CMK (cell line): Measurements from ENCODE around the gene KRT7.
"Not testable (repeated sequence)": the region's sequence is repeated elsewhere in the genome, so short reads cannot be mapped to it uniquely, and the experiment has no call there.

Experiments used
- DNase-seq: peaks from one replicate; pipeline ENCODE4 v3.0.0-alpha.2; 2010; ENCODE audit warnings: low read depth

The KRT7 gene

DNA sequence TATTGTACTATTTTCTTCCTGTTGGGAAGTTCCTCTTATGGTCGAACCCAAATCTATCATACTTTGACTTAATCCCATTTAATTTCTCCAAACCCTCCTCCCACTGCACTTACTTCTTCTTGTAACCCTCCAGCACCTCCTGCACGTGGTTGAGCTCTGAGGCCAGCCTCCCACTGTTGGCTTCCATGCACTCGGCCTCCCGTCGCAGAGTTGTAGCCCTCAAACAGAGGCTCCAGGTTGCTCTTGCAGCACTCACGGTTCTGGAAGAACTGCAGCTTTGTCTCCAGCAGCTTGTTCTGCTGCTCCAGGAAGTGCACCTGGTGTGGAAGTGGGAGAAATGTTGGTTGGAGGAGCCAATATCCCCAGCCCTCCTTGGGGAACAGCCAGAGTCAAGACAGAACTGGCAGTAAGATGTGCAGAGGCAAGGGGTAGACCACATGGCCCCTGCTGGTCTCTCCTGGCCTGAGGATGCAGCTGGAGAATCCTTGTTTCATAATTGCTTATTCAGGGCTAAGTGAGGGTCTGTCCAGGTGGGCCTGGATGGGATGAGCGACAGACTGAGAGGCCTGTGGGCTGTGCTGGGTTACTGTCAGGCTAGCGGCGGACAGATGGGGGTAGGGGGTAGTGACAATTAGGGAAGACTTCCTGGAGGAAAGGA lies 23.0 kb downstream of the KRT7 start:
- DNase-seq = no peak

DNA sequence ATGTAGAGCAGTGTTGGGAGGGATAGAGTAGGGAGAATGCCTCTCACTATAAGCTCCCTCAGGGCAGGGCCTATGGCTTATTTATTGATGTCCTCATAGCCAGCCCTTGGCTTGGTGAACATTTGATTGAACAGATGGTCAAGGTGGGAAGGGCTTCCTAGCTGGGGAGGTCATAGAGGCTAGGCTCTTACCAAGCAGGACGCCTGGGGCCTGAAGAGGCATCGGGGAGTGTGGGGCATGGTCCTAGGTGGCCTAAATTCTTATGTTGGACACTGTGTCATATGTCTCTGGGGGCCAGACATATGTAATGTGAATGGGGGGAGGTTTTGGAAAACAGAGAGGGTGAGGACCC lies 23.5 kb downstream of the KRT7 start:
- no peak for DNase-seq

DNA sequence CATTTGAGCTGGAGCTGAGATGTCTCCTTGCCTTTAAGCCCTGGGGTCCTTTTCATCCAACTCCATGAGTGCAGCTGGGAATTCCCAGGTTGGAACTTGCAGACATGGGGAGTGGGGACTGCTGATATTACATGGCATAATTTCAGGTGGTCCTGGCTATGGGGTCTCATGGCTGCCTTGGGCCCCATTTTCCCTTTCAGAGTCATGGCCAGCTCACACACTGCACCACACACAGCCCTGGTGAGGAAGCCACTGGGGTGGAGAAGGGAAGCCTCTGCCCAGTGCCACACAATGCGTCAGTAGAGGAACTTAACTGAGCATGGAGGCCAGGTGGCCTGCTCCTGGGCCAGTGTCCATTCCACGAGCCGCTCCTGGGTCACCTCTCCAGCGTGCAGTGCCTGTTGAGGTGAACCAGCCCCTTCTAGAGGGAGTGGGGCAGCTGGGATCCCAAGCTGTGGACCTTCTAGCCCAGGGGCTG lies 24.1 kb downstream of the KRT7 start:
- DNase-seq = no peak

DNA sequence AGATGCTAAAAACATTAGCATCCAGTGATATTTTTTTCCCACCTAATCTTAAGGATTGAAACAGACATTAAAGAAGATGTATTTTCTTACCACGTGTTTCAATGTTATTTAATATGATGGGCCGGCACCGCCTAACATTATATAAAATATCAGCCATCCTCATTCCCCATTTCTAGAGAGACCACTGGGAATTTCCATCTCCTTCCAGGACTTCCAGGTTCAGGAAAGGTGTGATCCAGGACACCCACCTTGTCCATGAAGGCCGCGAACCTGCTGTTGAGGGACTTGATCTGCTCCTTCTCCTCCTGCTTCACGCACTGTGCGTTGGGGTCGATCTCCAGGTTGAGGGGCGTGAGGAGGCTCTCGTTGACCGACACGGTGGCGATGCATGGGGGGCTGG lies 24.9 kb downstream of the KRT7 start:
- DNase-seq = not testable (repeated sequence)

DNA sequence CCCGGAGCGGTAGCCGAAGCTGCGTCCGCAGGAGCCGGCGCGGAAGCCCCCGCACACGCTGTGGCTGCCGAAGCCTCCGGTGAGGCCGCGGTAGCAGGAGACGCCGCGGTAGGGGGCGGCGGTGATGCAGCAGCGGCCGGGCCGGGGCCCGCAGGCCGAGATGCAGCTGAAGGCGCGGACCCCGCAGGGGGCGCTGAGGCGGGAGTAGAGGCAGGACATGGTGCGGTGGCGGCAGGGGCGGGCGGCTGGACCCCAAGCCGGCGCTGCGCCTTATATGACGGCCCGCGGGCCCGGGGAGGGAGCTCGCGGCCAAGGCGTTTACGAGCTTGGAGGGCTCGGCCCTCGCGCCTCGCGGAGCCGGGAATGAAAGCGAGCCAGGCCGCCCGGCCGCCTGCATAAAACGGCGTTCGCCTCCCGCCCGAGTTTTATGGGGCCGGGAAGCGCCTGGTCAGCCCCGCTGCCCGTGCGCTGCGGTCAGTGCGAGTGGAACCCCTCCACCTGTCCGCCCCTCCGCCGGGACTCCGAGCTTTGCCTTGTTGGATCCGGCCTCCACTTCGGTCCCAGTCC lies 25.4 kb downstream of the KRT7 start:
- DNase-seq = no peak

DNA sequence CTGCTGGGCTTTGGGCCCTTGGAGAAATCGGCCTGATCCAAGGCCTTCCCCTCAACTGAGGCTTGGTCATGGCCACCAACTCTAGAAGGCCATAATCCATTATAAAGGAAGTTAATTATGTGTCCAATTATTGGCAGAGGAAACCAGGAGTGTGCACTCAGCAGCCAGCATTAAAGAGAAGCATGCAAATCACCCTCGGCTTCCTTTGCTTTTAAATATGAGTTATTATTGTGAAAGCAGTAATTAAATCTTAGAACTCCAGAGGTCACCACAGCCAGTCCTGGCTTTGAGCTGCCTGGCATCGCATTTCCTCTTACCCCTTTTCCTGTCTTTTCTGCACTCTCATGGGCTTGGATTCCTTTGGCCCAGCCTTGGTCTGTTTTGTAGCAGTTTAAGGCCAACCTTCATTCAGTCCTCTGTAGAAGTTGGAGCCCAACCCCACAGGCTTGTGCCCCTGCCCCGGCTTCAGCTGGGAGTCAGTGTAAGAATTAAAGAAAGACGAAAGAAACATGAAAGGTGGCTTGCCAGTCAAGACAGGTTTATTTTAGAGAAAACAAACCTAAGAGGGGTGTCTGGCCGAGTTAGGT lies 26.7 kb downstream of the KRT7 start:
- DNase-seq = no peak

DNA sequence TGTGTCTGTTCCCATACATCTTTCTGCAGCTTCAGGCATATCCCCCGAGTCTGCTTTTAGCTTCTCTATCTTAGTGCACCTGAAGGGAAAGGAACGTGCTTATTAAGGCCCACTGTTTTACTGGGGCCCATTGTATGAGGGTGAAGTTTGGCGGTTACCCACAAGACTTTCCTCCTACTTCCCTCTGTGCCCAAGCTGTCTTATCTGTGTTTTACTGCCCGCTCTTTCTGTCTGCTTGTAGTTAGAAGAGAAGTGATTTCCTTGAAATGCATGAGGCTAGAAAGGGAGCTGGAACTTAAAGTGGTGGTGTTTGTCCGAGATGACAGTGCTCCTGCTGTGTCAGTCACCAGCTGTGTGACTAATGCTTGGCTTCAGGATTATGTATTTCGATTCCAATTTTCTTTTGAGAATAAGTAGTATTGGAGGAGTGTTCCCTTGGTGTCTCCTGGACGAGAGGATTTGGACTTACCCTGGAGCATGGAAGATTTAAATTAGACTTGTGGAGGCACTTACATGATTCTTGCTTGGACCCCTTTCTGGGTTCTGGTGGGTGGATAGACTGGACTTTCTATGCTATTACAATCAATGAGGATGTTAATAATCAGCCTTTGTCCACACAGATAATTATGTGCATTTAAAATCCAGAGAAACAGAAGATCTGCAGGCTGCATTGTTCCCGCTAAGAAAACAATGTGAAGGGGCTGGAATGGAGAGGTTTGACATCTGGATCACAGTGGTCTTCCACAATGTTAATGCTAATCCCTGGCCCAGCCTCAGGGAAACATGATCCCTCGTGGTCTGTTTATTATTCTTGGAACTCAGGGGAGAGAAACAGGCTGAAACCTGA lies 27.5 kb downstream of the KRT7 start:
- DNase-seq = peak; percentile 41

DNA sequence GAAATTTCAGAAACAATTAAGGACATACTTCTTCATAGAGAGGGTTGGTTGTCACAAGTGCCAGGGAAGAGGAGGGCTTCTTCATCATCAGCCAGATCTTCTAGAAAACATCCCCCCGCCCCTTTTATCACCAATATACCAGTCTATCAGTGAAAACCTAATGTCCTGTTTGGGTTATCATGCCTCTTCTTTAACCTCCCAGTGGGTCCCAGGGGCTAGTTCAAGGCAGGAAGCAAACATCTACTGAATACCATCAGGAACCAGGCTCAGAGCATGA lies 28.1 kb downstream of the KRT7 start:
- no peak for DNase-seq

DNA sequence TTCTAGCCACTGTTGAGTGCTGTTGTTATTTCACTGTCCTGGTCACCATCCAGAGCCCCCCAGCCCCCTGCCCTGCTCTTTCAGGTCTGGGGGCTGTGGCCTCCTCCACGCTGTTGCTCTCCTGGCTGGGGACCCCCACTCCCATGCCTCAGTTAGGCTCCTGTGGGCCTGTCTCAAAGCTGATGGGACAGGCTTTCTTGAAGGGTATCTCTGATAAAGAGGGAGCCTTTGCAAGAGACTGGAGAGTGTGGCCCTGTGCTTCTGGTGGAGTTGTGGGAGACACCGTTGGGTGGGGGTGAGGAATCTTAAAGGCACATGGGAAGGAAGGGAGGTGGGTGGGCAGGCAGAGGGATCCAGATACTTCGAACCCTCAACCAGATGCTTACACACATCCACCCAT lies 29.2 kb downstream of the KRT7 start:
- DNase-seq = no peak

DNA sequence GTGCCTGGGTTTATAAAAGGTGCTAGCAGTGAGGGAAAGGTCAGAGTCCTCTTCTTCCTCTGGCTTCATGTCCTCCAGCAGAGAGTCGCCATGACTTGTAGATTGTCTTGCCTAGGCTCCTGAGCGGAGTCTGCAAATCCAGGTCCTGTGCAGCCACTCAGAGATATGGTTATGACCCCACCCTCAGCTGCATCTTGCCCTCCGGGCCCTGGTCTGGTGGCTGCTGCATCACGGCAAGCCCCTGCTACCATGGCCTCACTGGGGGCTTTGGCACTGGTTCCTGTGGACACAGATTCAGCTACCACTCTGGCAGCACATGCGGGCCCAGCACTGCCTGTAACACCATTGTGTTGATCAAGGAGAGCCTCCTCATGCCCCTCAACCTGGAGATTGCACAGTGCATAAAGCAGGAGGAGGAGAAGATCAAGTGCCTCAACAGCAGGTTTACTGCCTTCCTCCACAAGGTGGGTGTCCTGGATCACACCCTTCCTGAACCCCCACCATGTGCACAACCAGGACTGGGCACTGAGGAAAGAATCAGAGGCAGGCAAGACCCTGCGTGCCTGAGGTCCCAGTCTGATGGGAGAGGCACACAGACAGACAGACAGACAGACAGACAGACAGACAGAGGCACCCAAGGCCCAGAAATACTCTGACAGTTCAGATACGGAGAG lies 30.9 kb downstream of the KRT7 start:
- no peak for DNase-seq

DNA sequence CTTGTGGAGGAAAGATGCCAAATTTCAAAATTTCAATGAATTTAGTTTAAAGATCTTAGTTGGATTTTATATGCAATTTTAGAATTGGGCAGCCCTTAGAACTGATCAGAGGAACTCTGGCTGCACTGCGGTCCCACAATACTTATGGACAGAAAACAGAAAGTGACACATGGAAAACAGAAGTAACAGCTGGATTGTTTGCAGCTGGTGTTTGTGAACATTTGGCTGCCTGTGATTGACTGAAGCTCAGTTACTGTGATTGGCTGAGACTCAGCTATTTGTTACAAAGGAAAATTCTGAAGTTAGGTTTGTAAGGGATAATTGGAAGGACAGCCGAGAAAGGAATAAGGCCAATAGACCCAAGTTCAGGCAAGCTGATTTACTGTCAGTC lies 31.4 kb downstream of the KRT7 start:
- DNase-seq = no peak

DNA sequence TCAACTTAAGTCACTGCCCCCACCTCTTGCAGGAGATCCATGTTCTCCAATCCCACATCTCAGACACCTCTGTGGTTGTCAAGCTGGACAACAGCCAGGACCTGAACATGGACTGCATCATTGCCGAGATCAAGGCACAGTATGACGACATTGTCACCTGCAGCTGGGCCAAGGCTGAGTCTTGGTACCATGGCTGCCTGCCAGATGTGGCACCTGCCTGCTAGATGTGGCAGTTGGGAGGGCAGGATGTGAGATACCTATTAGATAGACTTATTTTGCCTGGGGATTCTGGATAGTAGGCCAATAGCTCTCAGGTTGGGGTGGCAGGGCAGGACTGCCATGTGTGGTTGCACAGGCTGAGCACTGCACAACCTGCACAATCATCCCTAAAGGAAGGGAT lies 33.5 kb downstream of the KRT7 start:
- no peak for DNase-seq

DNA sequence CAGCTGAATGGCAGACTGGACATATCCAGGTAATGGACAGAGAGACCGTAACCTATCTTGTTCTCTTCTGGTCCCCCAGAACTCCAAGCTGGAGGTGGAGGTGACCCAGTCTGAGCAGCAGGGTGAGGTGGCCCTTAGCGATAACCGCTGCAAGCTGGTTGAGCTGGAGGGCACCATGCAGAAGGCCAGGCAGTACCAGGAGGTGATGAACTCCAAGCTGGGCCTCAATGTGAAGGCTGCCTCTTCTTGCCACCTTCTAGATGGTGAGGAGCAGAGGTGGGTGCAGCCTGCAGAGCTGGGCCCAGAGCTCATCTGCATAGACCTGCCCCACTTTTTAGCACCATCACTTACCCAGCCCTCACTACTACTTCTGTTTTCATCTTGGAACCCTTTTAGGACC lies 34.2 kb downstream of the KRT7 start:
- DNase-seq = no peak

DNA sequence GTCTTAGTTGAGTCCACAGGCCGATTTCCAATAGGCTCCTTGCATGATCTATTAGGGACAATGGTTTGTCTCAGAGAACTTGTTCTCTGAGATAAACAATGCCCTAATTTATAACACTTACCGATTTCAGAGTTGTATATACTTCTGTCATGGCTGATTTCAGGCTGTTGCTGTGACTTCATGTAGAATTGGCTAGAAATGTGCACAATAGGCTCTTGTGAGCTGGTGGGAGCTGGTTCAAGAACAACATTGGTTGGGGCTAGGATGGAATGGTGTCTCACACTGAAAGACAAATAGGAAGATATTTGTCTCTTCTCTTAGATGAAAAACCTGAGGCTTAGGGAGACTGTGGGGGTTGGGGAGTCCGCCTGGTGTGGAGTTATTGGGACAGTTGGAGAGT lies 34.7 kb downstream of the KRT7 start:
- no peak for DNase-seq

DNA sequence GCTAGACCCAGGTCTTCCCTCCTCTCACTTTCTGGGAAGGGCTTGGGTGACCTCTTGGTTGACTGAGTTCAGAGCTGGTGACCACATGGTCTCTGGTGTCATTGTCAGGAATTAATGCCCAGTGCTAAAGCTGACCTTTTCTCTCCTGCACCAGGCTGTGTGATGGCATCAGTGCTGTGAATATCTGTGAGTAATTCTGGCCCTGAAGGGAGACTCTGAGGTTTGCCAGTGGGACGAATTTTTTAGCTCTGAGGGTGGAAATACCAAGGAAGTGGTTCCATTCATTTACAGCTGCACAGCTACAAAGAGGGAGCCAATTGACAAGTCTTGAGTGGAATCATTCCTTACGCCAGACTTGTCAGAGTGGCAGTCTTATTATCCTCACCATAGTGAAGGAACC lies 35.2 kb downstream of the KRT7 start:
- DNase-seq = no peak

DNA sequence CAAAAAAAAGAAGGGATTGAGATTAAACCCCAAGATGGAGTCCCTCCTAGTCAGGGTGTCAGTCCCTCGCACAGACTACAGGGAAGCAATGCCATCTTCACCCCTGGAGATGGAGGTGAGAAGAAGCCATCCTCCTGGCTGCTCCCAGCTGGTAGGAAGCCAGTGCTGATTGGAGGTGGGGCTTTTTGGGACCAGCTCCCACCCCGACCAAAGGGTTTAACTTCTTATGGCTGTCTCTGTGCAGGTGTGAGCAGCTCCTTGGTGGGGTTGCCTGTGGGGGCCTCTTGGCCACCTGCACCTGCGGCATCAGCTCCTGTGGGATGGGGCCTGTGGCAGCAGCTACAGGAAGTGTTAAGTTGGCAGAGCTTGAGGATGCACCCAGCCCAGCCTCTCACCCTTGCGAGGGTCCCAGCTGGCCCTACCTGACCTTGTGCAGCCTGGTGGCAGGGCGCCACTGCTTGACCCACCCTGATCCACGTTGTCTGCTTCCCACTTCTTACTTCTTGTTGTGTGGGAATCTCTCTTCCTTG lies 37.6 kb downstream of the KRT7 start:
- DNase-seq = no peak

DNA sequence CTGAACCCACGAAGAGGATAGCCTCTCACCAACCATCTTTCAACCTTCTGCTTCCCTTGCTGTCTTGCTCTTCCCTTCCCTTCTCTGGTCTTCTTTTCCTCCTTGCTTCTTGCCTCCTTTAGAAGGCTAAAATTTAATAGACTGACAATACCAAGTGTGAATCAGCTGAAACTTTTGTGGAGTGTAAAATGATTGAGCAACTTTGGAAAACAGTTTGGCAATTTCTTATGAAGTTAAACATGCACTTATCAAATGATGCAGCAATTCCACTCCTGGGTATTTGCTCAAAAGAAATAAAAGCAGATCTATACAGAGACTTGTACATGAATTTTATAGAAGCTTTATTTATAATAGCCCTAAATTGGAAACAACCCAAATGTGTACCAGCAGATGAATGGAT lies 38.1 kb downstream of the KRT7 start:
- no peak for DNase-seq

DNA sequence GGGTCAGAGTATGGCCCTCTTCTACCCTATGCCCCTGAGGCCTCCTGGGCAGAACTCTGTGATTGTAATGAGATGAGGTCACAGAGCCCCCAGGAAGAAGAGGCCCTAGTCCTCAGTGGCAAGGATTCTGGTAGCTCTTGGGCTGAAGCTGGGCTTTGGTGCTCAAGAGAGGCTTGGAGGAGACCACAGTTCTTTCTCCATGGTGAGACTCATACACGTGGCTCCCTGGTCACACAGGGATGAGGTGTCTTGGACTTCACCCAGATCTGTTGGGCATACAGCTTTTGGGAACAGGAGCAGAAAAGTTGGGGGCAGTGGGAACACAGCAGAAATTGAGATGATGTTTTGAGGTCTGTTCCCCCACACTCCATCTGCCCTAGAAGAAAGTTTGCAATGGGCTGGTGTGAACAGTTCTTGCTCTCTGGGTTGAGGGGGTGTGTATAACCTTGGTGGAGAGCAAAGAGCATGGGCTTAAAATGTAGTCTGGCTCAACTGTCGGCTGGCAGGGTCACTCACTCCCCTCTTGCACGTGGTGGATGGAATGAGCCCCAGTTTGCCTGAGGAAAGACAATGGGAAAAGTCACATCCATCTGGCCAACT lies 41.6 kb downstream of the KRT7 start, which contains the start of gene KRT86:
Gene KRT86 (plus strand): TSS at position 125 of the 600 bp plus-strand sequence. CDS start 27,272 bp downstream, outside the sequence.
- no peak for DNase-seq

DNA sequence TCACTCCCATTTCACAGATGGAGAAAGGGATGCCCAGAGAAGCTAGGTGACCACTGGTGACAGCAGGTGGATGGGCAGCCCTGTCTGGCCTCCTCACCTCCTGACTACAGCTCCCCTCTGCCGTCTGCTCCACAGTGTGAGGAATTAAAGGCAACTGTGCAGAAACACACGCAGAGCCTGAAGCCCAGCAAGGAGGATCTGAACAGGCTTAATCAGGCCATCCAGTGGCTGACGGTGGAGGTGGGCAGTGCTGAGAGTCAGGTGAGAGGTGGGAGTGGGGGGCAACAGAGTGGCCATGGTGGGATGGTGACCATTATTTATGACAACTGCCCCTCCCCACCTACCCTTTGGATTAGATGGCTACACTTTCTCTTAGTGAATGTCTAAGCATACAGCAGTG lies 42.6 kb downstream of the KRT7 start:
- no peak for DNase-seq

DNA sequence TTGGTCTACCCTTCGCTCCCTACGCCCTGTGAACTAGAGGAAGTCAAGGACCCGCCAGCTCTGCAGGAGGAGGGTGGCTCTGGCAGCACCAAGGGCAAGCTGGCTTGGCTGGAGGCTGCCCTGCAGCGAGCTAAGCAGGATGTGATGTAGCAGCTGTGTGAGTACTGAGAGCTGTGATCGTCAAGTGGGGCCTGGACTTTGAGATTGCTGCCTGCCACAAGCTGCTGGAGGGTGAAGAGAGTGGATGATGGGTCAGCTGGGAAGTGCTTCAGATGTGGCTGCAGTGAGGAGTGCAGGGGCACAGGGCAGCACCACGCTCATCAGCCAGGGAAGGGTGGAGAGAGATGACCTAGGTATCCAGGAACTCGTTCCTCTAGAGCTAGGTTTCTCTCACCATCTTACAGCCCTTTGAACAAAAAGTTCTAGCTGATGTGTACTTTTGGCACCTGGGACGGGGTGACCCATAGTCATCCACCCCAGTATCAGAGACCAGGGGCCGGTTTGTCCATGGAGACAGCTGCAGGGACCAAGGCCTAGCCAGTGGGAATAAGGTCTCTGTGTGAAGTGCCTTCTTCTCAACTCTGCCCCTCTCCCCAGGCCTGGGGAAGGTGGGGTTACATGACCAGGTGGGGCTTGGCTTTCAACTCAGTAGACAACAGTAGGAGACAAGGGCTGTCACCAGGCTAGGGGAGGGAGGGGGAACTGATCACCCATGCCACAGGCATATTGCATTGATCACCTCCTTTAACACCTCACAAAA lies 44.6 kb downstream of the KRT7 start:
- no peak for DNase-seq
